Neural progenitor cell (in vitro differentiated cells): ENCODE results near the gene MPHOSPH8. TPM values are rescaled to one million over a fixed set of nuclear protein-coding genes. Genes with fewer than 3 reads are reported as not detected.
"Not testable (repeated sequence)": the region's sequence is repeated elsewhere in the genome, so short reads cannot be mapped to it uniquely, and the experiment has no call there.

Experiments
- DNase-seq: peaks from one replicate; pipeline ENCODE4 v3.0.0-alpha.2; 2016; ENCODE audit warnings: low spot score
- H2AFZ ChIP-seq: fragments of 200-600 bp; sonication (generic); replicated peaks from 2 replicates; pipeline ENCODE4 v1.6.1; 2016; ENCODE audit warnings: antibody characterized with exemption
- H3F3A ChIP-seq: fragments of 200-600 bp; sonication (generic); 2 replicates; pipeline ENCODE4 v1.6.1; 2016; ENCODE audit warnings: antibody characterized with exemption, low read depth
- H3K27ac ChIP-seq: fragments of 200-600 bp; sonication (generic); 2 replicates; pipeline ENCODE4 v1.5.1; 2016; ENCODE audit warnings: mild to moderate bottlenecking
- H3K27me3 ChIP-seq: fragments of 200-600 bp; sonication (generic); 2 replicates; pipeline ENCODE4 v1.6.1; 2016; ENCODE audit warnings: mild to moderate bottlenecking, moderate library complexity
- H3K36me3 ChIP-seq: fragments of 200-600 bp; sonication (generic); 2 replicates; pipeline ENCODE4 v1.5.1; 2016
- H3K4me1 ChIP-seq: fragments of 200-600 bp; sonication (generic); 2 replicates; pipeline ENCODE4 v1.6.1; 2016; ENCODE audit warnings: mixed run types
- H3K4me2 ChIP-seq: fragments of 200-600 bp; sonication (generic); 2 replicates; pipeline ENCODE4 v1.6.1; 2016
- H3K4me3 ChIP-seq: fragments of 200-600 bp; sonication (generic); 2 replicates; pipeline ENCODE4 v1.5.1; 2016
- H3K79me2 ChIP-seq: fragments of 200-600 bp; sonication (generic); 2 replicates; pipeline ENCODE4 v1.6.1; 2016; ENCODE audit warnings: low read depth
- H3K9ac ChIP-seq: fragments of 200-600 bp; sonication (generic); 2 replicates; pipeline ENCODE4 v1.6.1; 2016
- H3K9me3 ChIP-seq: fragments of 200-600 bp; sonication (generic); 2 replicates; pipeline ENCODE4 v1.5.1; 2016; ENCODE audit warnings: low read depth
- H4K20me1 ChIP-seq: fragments of 200-600 bp; sonication (generic); 2 replicates; pipeline ENCODE4 v1.6.1; 2016; ENCODE audit warnings: low read depth
- H3K27ac Mint-ChIP-seq: 3 replicates; pipeline ENCODE4 v1.8.0; 2021; ENCODE audit warnings: mixed read lengths
- H3K27me3 Mint-ChIP-seq: 2 replicates; pipeline ENCODE4 v1.8.0; 2022; ENCODE audit warnings: low read depth, mild to moderate bottlenecking, inconsistent platforms, moderate library complexity, mixed read lengths; ENCODE audit not compliant: insufficient read depth
- H3K36me3 Mint-ChIP-seq: 3 replicates; pipeline ENCODE4 v1.8.0; 2021; ENCODE audit warnings: mixed read lengths
- H3K4me1 Mint-ChIP-seq: 3 replicates; pipeline ENCODE4 v1.8.0; 2021; ENCODE audit warnings: mixed read lengths
- H3K4me3 Mint-ChIP-seq: 3 replicates; pipeline ENCODE4 v1.8.0; 2021; ENCODE audit warnings: mild to moderate bottlenecking, moderate library complexity, mixed read lengths
- H3K9me3 Mint-ChIP-seq: 3 replicates; pipeline ENCODE4 v1.8.0; 2020; ENCODE audit warnings: mixed read lengths
- CTCF ChIP-seq: fragments of 200-600 bp; sonication (generic); IDR thresholded peaks from 2 replicates; pipeline ENCODE4 v1.5.1; 2017; ENCODE audit warnings: antibody characterized with exemption, mild to moderate bottlenecking
- EZH2 ChIP-seq: fragments of 200-600 bp; sonication (generic); IDR thresholded peaks from 2 replicates; pipeline ENCODE4 v1.6.1; 2017; ENCODE audit warnings: antibody characterized with exemption, mild to moderate bottlenecking, moderate library complexity
- EZH2phosphoT487 ChIP-seq: fragments of 200-600 bp; sonication (generic); IDR thresholded peaks from 2 replicates; pipeline ENCODE4 v1.6.1; 2017; ENCODE audit warnings: antibody characterized with exemption
- total RNA-seq: library from RNA; depleted of rRNA; stranded (reverse); fragments of >200 nt; gene quantifications from 2 replicates; pipeline ENCODE4 v1.2.3, GENCODE V29; 2015; ENCODE audit warnings: low replicate concordance

MPHOSPH8 gene
- total RNA-seq, 1 donor from 2014 or later: 6.4 TPM

- Mint-ChIP-seq H3K4me1 (peaks cover 9% of the 10 kb centered on the region), H3K9me3 (no peaks in the 10 kb centered on the region), H3K4me3 (no peak overlapping the region), H3K36me3 (peaks cover 14% of the 10 kb centered on the region), H3K27ac (no peak overlapping the region), H3K27me3 (no peaks in the 10 kb centered on the region)
- Histone ChIP-seq H3K27me3 (no peaks in the 10 kb centered on the region), H2AFZ (no peak overlapping the region), H3K4me2 (peak overlapping the region; percentile 37), H3K4me1 (peaks cover 9% of the 10 kb centered on the region), H3F3A (peaks cover 4% of the 10 kb centered on the region), H3K4me3 (no peak overlapping the region), H3K9me3 (no peaks in the 10 kb centered on the region), H3K27ac (no peak overlapping the region), H3K9ac (no peak overlapping the region), H3K79me2 (peaks cover 28% of the 10 kb centered on the region), H3K36me3 (no peaks in the 10 kb centered on the region), H4K20me1 (peaks cover 32% of the 10 kb centered on the region)
- no peak for TF ChIP-seq CTCF
- no peak for TF ChIP-seq EZH2phosphoT487
- no peak for TF ChIP-seq EZH2
- peak; percentile 30 for DNase-seq
These were observed 48.1 kb downstream of the MPHOSPH8 start for GRCh38 chr13:19681517-19681916.

- H3K9me3 Mint-ChIP-seq: no peaks in the 10 kb centered on the region
- Histone ChIP-seq H3F3A (peaks cover 18% of the 10 kb centered on the region), H3K36me3 (no peaks in the 10 kb centered on the region), H3K4me2 (no peak overlapping the region), H3K4me1 (peaks cover 9% of the 10 kb centered on the region), H4K20me1 (peaks cover 37% of the 10 kb centered on the region), H3K27ac (no peak overlapping the region), H3K9ac (no peak overlapping the region), H3K27me3 (no peaks in the 10 kb centered on the region), H3K9me3 (no peaks in the 10 kb centered on the region), H2AFZ (no peak overlapping the region), H3K4me3 (no peak overlapping the region), H3K79me2 (peaks cover 33% of the 10 kb centered on the region)
- H3K4me3 Mint-ChIP-seq: no peak overlapping the region
- no peak overlapping the region for H3K27ac Mint-ChIP-seq
- no peak for TF ChIP-seq CTCF
- no peak for TF ChIP-seq EZH2
- no peak for TF ChIP-seq EZH2phosphoT487
- H3K27me3 Mint-ChIP-seq: no peaks in the 10 kb centered on the region
- peaks cover 5% of the 10 kb centered on the region for H3K36me3 Mint-ChIP-seq
- DNase-seq: no peak
- H3K4me1 Mint-ChIP-seq: peaks cover 9% of the 10 kb centered on the region
These were observed 51.6 kb downstream of the MPHOSPH8 start for GRCh38 chr13:19685034-19685433.

- Histone ChIP-seq H3K4me3 (no peak overlapping the region), H3K27ac (no peak overlapping the region), H3K4me1 (peaks cover 9% of the 10 kb centered on the region), H3F3A (peaks cover 18% of the 10 kb centered on the region), H2AFZ (no peak overlapping the region), H4K20me1 (peaks cover 37% of the 10 kb centered on the region), H3K27me3 (no peaks in the 10 kb centered on the region), H3K4me2 (no peak overlapping the region), H3K36me3 (no peaks in the 10 kb centered on the region), H3K9ac (no peak overlapping the region), H3K79me2 (peaks cover 32% of the 10 kb centered on the region), H3K9me3 (no peaks in the 10 kb centered on the region)
- Mint-ChIP-seq H3K36me3 (peaks cover 7% of the 10 kb centered on the region), H3K4me3 (no peak overlapping the region), H3K27ac (no peak overlapping the region), H3K9me3 (no peaks in the 10 kb centered on the region), H3K27me3 (no peaks in the 10 kb centered on the region), H3K4me1 (peaks cover 9% of the 10 kb centered on the region)
- TF ChIP-seq EZH2phosphoT487 (no peak), CTCF (no peak), EZH2 (no peak)
- DNase-seq: no peak
These were observed 52.0 kb downstream of the MPHOSPH8 start for GRCh38 chr13:19685437-19685836.

DNA sequence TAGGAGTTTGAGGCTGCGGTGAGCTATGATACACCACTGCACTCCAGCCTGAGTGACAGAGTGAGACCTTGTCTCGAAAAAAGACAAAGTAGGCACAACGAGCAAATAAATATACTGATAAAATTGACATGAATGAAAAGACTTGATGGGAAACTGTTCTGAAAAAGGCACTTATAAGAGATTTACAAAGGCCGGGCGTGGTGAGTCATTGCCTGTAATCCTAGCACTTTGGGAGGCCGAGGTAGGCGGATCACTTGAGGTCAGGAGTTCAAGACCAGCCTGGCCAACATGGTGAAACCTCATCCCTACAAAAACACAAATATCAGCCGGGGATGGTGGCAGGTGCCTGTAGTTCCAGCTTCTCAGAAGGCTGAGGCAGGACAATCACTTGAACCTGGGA, 58.0 kb downstream of the MPHOSPH8 start:
- not testable (repeated sequence) for H3K27me3 ChIP-seq, H3K27ac ChIP-seq, H3K4me2 ChIP-seq, H3K4me3 ChIP-seq, H3K36me3 ChIP-seq, H3K9ac ChIP-seq, H3K27me3 Mint-ChIP-seq, H3K9me3 Mint-ChIP-seq, DNase-seq, H3K4me3 Mint-ChIP-seq, H3K9me3 ChIP-seq, H3K4me1 ChIP-seq, H3K27ac Mint-ChIP-seq, H2AFZ ChIP-seq, H3K4me1 Mint-ChIP-seq
- H4K20me1 ChIP-seq: peaks cover 10% of the 10 kb centered on the region
- H3K36me3 Mint-ChIP-seq: peaks cover 29% of the 10 kb centered on the region
- peaks cover 14% of the 10 kb centered on the region for H3F3A ChIP-seq
- H3K79me2 ChIP-seq: peaks cover 40% of the 10 kb centered on the region
